K562 (cell line): ENCODE measurements around the gene MMD2. TPM values are rescaled to one million over a fixed set of nuclear protein-coding genes. Genes with fewer than 3 reads are reported as not detected.

Experiments used
- ATAC-seq: fragments of 200-7000 bp; cut with Tn5 transposase; 3 replicates; pipeline ENCODE4 v1.9.1; 2020; ENCODE audit warnings: moderate library complexity
- BruUV-seq: library from RNA; stranded (reverse); fragments of 400-500 nt; replicated peaks from 2 replicates; lab custom pipeline; 2021; lab: Mats Ljungman, UMichigan
- CTCF ChIA-PET: fragments of 300-600 bp; formaldehyde crosslinking; extraction: SDS; loops from one replicate; lab custom pipeline; 2021; ENCODE audit warnings: low intra/inter-chr PET ratio; lab: Yijun Ruan, JAX
- POLR2A ChIA-PET: fragments of 300-600, 350-650 bp; sonication (Branson Sonifier 250); formaldehyde crosslinking; extraction: SDS; loops from one replicate; lab custom pipeline; 2021; ENCODE audit warnings: antibody characterized with exemption, inconsistent platforms; lab: Yijun Ruan, JAX
- DNase-seq, 4 experiments: peaks; one replicate each; pipeline versions ENCODE4 v3.0.0 to v3.0.0-alpha.2; 2011 to 2018; ENCODE audit warnings: low spot score in 3 of 4, mixed read lengths in 3 of 4; ENCODE audit errors: extremely low read depth in 1 of 4
- FAIRE-seq: peaks from 2 replicates; lab custom pipeline; 2011; peaks lifted over from hg19 to GRCh38; lab: Jason Lieb, UNC
- H2AFZ ChIP-seq: 2 replicates; pipeline ENCODE4 v1.6.0; 2011; ENCODE audit warnings: low read depth, low read length, control low read depth, inconsistent platforms
- H3K27ac ChIP-seq: fragments of 200-600 bp; 3 replicates; pipeline ENCODE4 v1.8.0; 2011; ENCODE audit warnings: low read depth, mild to moderate bottlenecking, control low read depth, inconsistent platforms, low read length, moderate library complexity, mixed read lengths; ENCODE audit errors: extremely low read depth
- H3K27me3 ChIP-seq, 2 experiments: fragments of 300-600 bp in 1 of 2; 2 replicates in 1 of 2; 3 replicates in 1 of 2; pipeline versions ENCODE4 v1.6.0 to v1.8.0; 2011; ENCODE audit warnings: inconsistent platforms in 2 of 2, low read length in 2 of 2, mild to moderate bottlenecking in 1 of 2, mixed read lengths in 1 of 2, moderate library complexity in 1 of 2; ENCODE audit not compliant: control insufficient read depth in 2 of 2, insufficient read depth in 2 of 2
- H3K36me3 ChIP-seq: fragments of 300-600 bp; 3 replicates; pipeline ENCODE4 v1.8.0; 2011; ENCODE audit warnings: mild to moderate bottlenecking, low read length, inconsistent platforms; ENCODE audit not compliant: control insufficient read depth, insufficient read depth
- H3K4me1 ChIP-seq, 2 experiments: fragments of 200-600 bp in 1 of 2; replicated peaks in 1 of 2; 2 replicates in 1 of 2; 3 replicates in 1 of 2; pipeline versions ENCODE4 v1.5.1 to v1.8.0; 2011; ENCODE audit warnings: inconsistent platforms in 2 of 2, low read length in 2 of 2, mild to moderate bottlenecking in 1 of 2, mixed read lengths in 1 of 2, moderate library complexity in 1 of 2; ENCODE audit not compliant: control insufficient read depth in 2 of 2, insufficient read depth in 2 of 2
- H3K4me2 ChIP-seq: 2 replicates; pipeline ENCODE4 v1.6.1; 2011; ENCODE audit warnings: low read length, control low read depth, inconsistent platforms, mixed read lengths; ENCODE audit not compliant: insufficient read depth
- H3K4me3 ChIP-seq: fragments of 200-600 bp; sonication (generic), shearing (Covaris generic); 2 replicates; pipeline ENCODE4 v1.5.1; 2016; ENCODE audit warnings: control low read depth, inconsistent platforms
- H3K79me2 ChIP-seq: fragments of 200-600 bp; 3 replicates; pipeline ENCODE4 v1.8.0; 2011; ENCODE audit warnings: low read length, inconsistent platforms; ENCODE audit not compliant: control insufficient read depth, insufficient read depth
- H3K9ac ChIP-seq, 2 experiments: 2 replicates each; pipeline versions ENCODE4 v1.6.0 to v1.6.1; 2011; ENCODE audit warnings: low read depth in 2 of 2, low read length in 2 of 2, control low read depth in 1 of 2, inconsistent platforms in 1 of 2, mild to moderate bottlenecking in 1 of 2, mixed read lengths in 1 of 2; ENCODE audit not compliant: insufficient read depth in 1 of 2
- H3K9me1 ChIP-seq: one replicate; pipeline ENCODE4 v1.6.0; 2011; ENCODE audit warnings: inconsistent platforms, mild to moderate bottlenecking, low read length, moderate library complexity; ENCODE audit not compliant: control insufficient read depth, insufficient read depth
- H3K9me3 ChIP-seq: replicated peaks from 2 replicates; pipeline ENCODE4 v1.5.1; 2011; ENCODE audit warnings: low read depth, low read length, inconsistent platforms; ENCODE audit not compliant: control insufficient read depth, insufficient read depth
- H4K20me1 ChIP-seq: replicated peaks from 2 replicates; pipeline ENCODE4 v1.6.1; 2011; ENCODE audit warnings: low read length, inconsistent platforms, mixed read lengths; ENCODE audit not compliant: control insufficient read depth, insufficient read depth
- ARID1B ChIP-seq: fragments of 450-650 bp; IDR thresholded peaks from 2 replicates; pipeline ENCODE4 v1.6.1; 2016; ENCODE audit warnings: antibody characterized with exemption, mild to moderate bottlenecking, inconsistent platforms
- SIN3A ChIP-seq, 2 experiments: fragments of 150-350 bp in 1 of 2; IDR thresholded peaks; 2 replicates each; pipeline ENCODE4 v1.6.1; 2011 to 2016; ENCODE audit warnings: borderline replicate concordance in 2 of 2, low read depth in 2 of 2, low read length in 2 of 2, mild to moderate bottlenecking in 2 of 2, moderate library complexity in 2 of 2; ENCODE audit not compliant: control insufficient read depth in 1 of 2
- SRF ChIP-seq, 2 experiments: fragments of 250-450, 450-650 bp in 1 of 2; sonication (Bioruptor Pico) in 1 of 2; sonication (generic) in 1 of 2; formaldehyde crosslinking; IDR thresholded peaks; 2 replicates each; pipeline versions ENCODE4 v1.5.0 to v1.5.1; 2020 to 2022; ENCODE audit warnings: mild to moderate bottlenecking in 1 of 2, missing genetic modification reagents in 1 of 2
- ZNF24 ChIP-seq: fragments of 450-650 bp; IDR thresholded peaks from 2 replicates; pipeline ENCODE4 v1.6.1; 2016
- ZNF445 ChIP-seq: fragments of 250-450 bp; sonication (Bioruptor Pico); IDR thresholded peaks from 2 replicates; pipeline ENCODE4 v1.4.0; 2020; ENCODE audit warnings: low read depth, mild to moderate bottlenecking, moderate library complexity
- ZNF561 ChIP-seq: fragments of 450-650 bp; formaldehyde crosslinking; conservative IDR thresholded peaks from 2 replicates; pipeline ENCODE4 v1.4.0; 2020; ENCODE audit warnings: mild to moderate bottlenecking, moderate library complexity
- ZNF644 ChIP-seq: fragments of 200-800 bp; sonication (Bioruptor generic); IDR thresholded peaks from 2 replicates; pipeline ENCODE4 v1.6.1; 2016; ENCODE audit warnings: low read depth, missing genetic modification characterization, missing compliant biosample characterization
- WGBS: fragments of 100-300 bp; shearing (Covaris generic); methylation state at CpG from one replicate; pipeline ENCODE4 v1.1.6; 2016; ENCODE audit warnings: low coverage, mixed read lengths; ENCODE audit not compliant: insufficient coverage; ENCODE audit errors: missing lambda C conversion rate; 5-methylcytosine and 5-hydroxymethylcytosine counted together
- in situ Hi-C: fragments of 300-500 bp; cut with MboI; formaldehyde crosslinking; loops from 4 replicates; pipeline ENCODE4 v1.15.0; 2018; ENCODE audit warnings: inconsistent platforms, mixed read lengths
- intact Hi-C: fragments of 100-400 bp; cut with micrococcal nuclease; formaldehyde crosslinking; loops from 2 replicates; pipeline ENCODE4 v1.14.2; 2022
- polyA plus RNA-seq, 8 experiments: library from polyadenylated mRNA; depleted of rRNA in 4 of 8; stranded (reverse) in 5 of 8; unstranded in 3 of 8; fragments of >200 nt; fragmentation: Nextera tagmentation in 2 of 8; fragmentation: Illumina TruSeq in 1 of 8; extraction: Ambion mirVana in 2 of 8; extraction: Trizol in 1 of 8; gene quantifications; 2 replicates each; pipeline versions ENCODE4 v1.2.1 to v1.2.3, GENCODE V29; 2011 to 2014; ENCODE audit warnings: inconsistent platforms in 1 of 8, missing spikeins in 1 of 8
- total RNA-seq, 7 experiments: library from RNA; depleted of rRNA in 6 of 7; stranded (reverse); fragments of >200 nt in 6 of 7; fragmentation: Illumina TruSeq in 2 of 7; extraction: Trizol in 2 of 7; gene quantifications; 2 replicates each; pipeline versions ENCODE4 v1.2.1 to v1.2.3, GENCODE V29; 2011 to 2021; ENCODE audit warnings: low replicate concordance in 1 of 7
- TF ChIP-seq, protein P1 (sequence below): fragments of 250-450 bp; sonication (Bioruptor Pico); IDR thresholded peaks from 2 replicates; pipeline ENCODE4 v1.8.0; 2021; ENCODE audit warnings: moderate library complexity, mild to moderate bottlenecking, inconsistent platforms

Gene MMD2
- total and polyA plus RNA-seq, 9 of the 15 experiments (the other 6 are each of a cell fraction or from before 2014, with no cell fraction given), result not detected

DNA sequence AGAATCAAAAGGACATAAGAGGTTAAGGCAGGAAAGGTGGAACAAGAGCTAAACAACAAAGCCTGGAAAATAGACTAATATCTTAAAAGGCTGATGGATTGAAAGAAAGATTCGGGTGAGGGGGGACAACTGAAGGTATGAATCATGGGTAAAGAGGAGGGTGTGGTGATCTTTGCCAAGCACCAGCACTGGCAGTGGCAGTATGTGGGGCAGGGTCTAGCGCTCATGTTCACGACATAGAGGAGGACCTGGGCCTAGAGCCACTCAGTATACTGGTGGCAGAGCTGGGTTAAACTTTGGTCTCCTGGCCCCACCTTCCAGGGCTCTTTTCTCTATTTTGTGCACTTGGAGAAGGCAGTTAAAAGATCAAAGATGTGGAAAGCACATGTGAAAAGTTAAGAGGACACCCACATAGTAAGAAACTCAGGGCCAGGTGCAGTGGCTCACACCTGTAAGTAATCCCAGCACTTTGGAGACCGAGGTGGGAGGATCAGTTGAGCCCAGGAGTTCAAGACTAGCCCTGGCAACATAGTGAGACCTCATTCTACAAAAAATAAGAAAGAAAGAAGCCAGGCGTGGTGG lies 40.5 kb upstream of the MMD2 start:
- ATAC-seq (no peak), DNase-seq (no peak), FAIRE-seq (no peak)
- Histone ChIP-seq H3K9me1 (no peaks in the 10 kb centered on the region), H3K9me3 (no peaks in the 10 kb centered on the region), H3K27me3 (no peaks in the 10 kb centered on the region), H3K9ac (no peak overlapping the region), H4K20me1 (no peaks in the 10 kb centered on the region), H3K27ac (no peak overlapping the region), H3K36me3 (peaks cover 53% of the 10 kb centered on the region; the same call in 2 of the 3 replicates), H3K79me2 (no peaks in the 10 kb centered on the region), H3K4me1 (no peaks in the 10 kb centered on the region), H3K4me3 (no peak overlapping the region), H3K4me2 (no peak overlapping the region), H2AFZ (no peak overlapping the region)
- 85% methylated on average over 5 of the region's 5 CpGs for WGBS
- no TSS peak for BruUV-seq
- ChIA-PET CTCF (no interaction called here), POLR2A (interaction anchor here (1.4 kb wide), 1 partner anchor 11 kb away, joined by 5 read pairs; no protein-coding TSS in a partner anchor)
- TF ChIP-seq ZNF24 (no peak), ZNF445 (CRISPR knock-in tag) (no peak), ZNF561 (CRISPR knock-in tag) (no peak), ZNF644 (tag) (no peak), ARID1B (no peak), SRF (CRISPR knock-in tag; IDR thresholded peaks at IDR 0.05) (no peak), SIN3A (IDR thresholded peaks at IDR 0.05; ENCODE audit: borderline replicate concordance in 2 of 2, control insufficient read depth in 1 of 2, low read depth in 2 of 2, low read length in 2 of 2) (no peak)
- TF ChIP-seq, protein P1, sequence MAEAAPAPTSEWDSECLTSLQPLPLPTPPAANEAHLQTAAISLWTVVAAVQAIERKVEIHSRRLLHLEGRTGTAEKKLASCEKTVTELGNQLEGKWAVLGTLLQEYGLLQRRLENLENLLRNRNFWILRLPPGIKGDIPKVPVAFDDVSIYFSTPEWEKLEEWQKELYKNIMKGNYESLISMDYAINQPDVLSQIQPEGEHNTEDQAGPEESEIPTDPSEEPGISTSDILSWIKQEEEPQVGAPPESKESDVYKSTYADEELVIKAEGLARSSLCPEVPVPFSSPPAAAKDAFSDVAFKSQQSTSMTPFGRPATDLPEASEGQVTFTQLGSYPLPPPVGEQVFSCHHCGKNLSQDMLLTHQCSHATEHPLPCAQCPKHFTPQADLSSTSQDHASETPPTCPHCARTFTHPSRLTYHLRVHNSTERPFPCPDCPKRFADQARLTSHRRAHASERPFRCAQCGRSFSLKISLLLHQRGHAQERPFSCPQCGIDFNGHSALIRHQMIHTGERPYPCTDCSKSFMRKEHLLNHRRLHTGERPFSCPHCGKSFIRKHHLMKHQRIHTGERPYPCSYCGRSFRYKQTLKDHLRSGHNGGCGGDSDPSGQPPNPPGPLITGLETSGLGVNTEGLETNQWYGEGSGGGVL (CRISPR knock-in tag), result no peak
- intact Hi-C loops, result no loop called here
- in situ Hi-C loops, result no loop called here
